ENCODE data around the gene SAT2. TPM values are rescaled to one million over a fixed set of nuclear protein-coding genes. Genes with fewer than 3 reads are reported as not detected.
A peak's percentile ranks its signal among the peaks of the same experiment; 100 is the strongest.

Gene SAT2
- total and polyA plus RNA-seq, 2 donors from 2014 or later = 74.7 to 430 TPM

GRCh38 chr17:7593296-7593695, 34.3 kb downstream of the SAT2 start:
- intact Hi-C loops (cut with DNase I) = no loop called here
- Histone ChIP-seq H3K27ac (ENCODE audit: low read depth in 2 of 2, low read length in 2 of 2) (no peak overlapping the region), H3K9ac (ENCODE audit: low read length in 3 of 3) (no peak overlapping the region), H3K9me3 (ENCODE audit: control insufficient read depth in 2 of 3, insufficient read depth in 1 of 3, low read length in 3 of 3) (no peaks in the 10 kb centered on the region), H3K27me3 (ENCODE audit: control insufficient read depth, insufficient read depth, low read length) (no peaks in the 10 kb centered on the region), H3K4me3 (ENCODE audit: low read length in 3 of 3) (no peak overlapping the region), H3K36me3 (ENCODE audit: control insufficient read depth in 2 of 3, insufficient read depth in 3 of 3, low read length in 3 of 3) (peaks cover 17 to 57% (median 42%) of the 10 kb centered on the region in 3 donors), H3K4me1 (ENCODE audit: control insufficient read depth in 2 of 3, insufficient read depth in 2 of 3, low read depth in 1 of 3, low read length in 3 of 3) (peaks cover 0 to 7% (median 7%) of the 10 kb centered on the region in 3 donors)
- DNase-seq = peak in 1 of 5 donors; percentile 60
- TF ChIP-seq, protein P1, sequence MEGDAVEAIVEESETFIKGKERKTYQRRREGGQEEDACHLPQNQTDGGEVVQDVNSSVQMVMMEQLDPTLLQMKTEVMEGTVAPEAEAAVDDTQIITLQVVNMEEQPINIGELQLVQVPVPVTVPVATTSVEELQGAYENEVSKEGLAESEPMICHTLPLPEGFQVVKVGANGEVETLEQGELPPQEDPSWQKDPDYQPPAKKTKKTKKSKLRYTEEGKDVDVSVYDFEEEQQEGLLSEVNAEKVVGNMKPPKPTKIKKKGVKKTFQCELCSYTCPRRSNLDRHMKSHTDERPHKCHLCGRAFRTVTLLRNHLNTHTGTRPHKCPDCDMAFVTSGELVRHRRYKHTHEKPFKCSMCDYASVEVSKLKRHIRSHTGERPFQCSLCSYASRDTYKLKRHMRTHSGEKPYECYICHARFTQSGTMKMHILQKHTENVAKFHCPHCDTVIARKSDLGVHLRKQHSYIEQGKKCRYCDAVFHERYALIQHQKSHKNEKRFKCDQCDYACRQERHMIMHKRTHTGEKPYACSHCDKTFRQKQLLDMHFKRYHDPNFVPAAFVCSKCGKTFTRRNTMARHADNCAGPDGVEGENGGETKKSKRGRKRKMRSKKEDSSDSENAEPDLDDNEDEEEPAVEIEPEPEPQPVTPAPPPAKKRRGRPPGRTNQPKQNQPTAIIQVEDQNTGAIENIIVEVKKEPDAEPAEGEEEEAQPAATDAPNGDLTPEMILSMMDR (IDR thresholded peaks at IDR 0.05; ENCODE audit: borderline replicate concordance, extremely low read depth, insufficient read depth) = no peak
- FAIRE-seq = no peak

- H3K36me3 ChIP-seq (ENCODE audit: control insufficient read depth in 2 of 3, insufficient read depth in 3 of 3, low read length in 3 of 3) = peaks cover 17 to 61% (median 42%) of the 10 kb centered on the region in 3 donors
- H3K9ac ChIP-seq (ENCODE audit: low read length in 3 of 3) = no peak overlapping the region
- no peaks in the 10 kb centered on the region for H3K9me3 ChIP-seq (ENCODE audit: control insufficient read depth in 2 of 3, insufficient read depth in 1 of 3, low read length in 3 of 3)
- H3K4me1 ChIP-seq (ENCODE audit: control insufficient read depth in 2 of 3, insufficient read depth in 2 of 3, low read depth in 1 of 3, low read length in 3 of 3) = peaks cover 0 to 7% (median 7%) of the 10 kb centered on the region in 3 donors
- TF ChIP-seq, protein P1 (IDR thresholded peaks at IDR 0.05; ENCODE audit: borderline replicate concordance, extremely low read depth, insufficient read depth) = no peak
- FAIRE-seq (no peak), DNase-seq (peak in 1 of 5 donors; percentile 55)
- no peaks in the 10 kb centered on the region for H3K27me3 ChIP-seq (ENCODE audit: control insufficient read depth, insufficient read depth, low read length)
- no peak overlapping the region for H3K4me3 ChIP-seq (ENCODE audit: low read length in 3 of 3)
- no peak overlapping the region for H3K27ac ChIP-seq (ENCODE audit: low read depth in 2 of 2, low read length in 2 of 2)
- intact Hi-C loops (cut with DNase I) = no loop called here
Observed at GRCh38 chr17:7592422-7593021, 35.1 kb downstream of the SAT2 start.

DNA sequence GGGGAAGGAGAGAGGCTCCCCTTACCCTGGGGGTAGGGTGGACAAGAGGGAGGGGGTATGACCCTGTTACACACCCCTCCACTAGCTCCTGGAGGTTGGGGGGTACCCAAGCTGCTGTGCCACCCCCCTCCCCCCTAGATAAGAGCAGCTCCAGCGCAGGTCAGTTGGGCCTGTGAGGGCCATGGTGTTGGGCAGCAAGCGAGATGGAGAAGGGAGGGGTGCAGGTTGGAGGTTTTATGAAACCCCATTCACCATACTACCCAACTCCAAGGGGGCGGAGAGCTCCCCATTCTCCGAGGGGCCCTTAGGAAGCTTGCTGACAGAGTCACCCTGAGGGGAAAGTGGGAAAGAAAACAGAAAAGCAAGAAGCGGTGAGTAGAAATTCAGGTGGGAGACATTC, 36.0 kb downstream of the SAT2 start:
- H3K4me3 ChIP-seq (ENCODE audit: low read length in 3 of 3) = no peak overlapping the region
- no peak overlapping the region for H3K27ac ChIP-seq (ENCODE audit: low read depth in 2 of 2, low read length in 2 of 2)
- FAIRE-seq (no peak), DNase-seq (peak in 1 of 5 donors; percentile 40)
- H3K4me1 ChIP-seq (ENCODE audit: control insufficient read depth in 2 of 3, insufficient read depth in 2 of 3, low read depth in 1 of 3, low read length in 3 of 3) = peaks cover 0 to 7% (median 7%) of the 10 kb centered on the region in 3 donors
- H3K36me3 ChIP-seq (ENCODE audit: control insufficient read depth in 2 of 3, insufficient read depth in 3 of 3, low read length in 3 of 3) = peaks cover 17 to 63% (median 46%) of the 10 kb centered on the region in 3 donors
- H3K9ac ChIP-seq (ENCODE audit: low read length in 3 of 3) = no peak overlapping the region
- H3K9me3 ChIP-seq (ENCODE audit: control insufficient read depth in 2 of 3, insufficient read depth in 1 of 3, low read length in 3 of 3) = no peaks in the 10 kb centered on the region
- intact Hi-C loops (cut with DNase I) = no loop called here
- no peaks in the 10 kb centered on the region for H3K27me3 ChIP-seq (ENCODE audit: control insufficient read depth, insufficient read depth, low read length)
- TF ChIP-seq, protein P1 (IDR thresholded peaks at IDR 0.05; ENCODE audit: borderline replicate concordance, extremely low read depth, insufficient read depth) = no peak
